Gastrocnemius medialis (tissue), 4 donors: ENCODE results near the gene EXOC3L4.

Experiments used
- POLR2A ChIP-seq, 2 donors: fragments of 450-650 bp; IDR thresholded peaks; one replicate each; pipeline ENCODE4 v1.6.1; 2017; ENCODE audit warnings: antibody characterized with exemption in 2 of 2, mild to moderate bottlenecking in 2 of 2, moderate library complexity in 2 of 2
- TF ChIP-seq, protein P1 (sequence below), 5 experiments: fragments of 450-650 bp in 3 of 5; fragments of 200-600 bp in 2 of 5; sonication (generic) in 2 of 5; IDR thresholded peaks in 4 of 5; conservative IDR thresholded peaks in 1 of 5; 1 replicate in 4 of 5; 2 replicates in 1 of 5; pipeline ENCODE4 v1.5.1; 2016 to 2019; ENCODE audit warnings: antibody characterized with exemption in 5 of 5, mild to moderate bottlenecking in 3 of 5, moderate library complexity in 3 of 5

DNA sequence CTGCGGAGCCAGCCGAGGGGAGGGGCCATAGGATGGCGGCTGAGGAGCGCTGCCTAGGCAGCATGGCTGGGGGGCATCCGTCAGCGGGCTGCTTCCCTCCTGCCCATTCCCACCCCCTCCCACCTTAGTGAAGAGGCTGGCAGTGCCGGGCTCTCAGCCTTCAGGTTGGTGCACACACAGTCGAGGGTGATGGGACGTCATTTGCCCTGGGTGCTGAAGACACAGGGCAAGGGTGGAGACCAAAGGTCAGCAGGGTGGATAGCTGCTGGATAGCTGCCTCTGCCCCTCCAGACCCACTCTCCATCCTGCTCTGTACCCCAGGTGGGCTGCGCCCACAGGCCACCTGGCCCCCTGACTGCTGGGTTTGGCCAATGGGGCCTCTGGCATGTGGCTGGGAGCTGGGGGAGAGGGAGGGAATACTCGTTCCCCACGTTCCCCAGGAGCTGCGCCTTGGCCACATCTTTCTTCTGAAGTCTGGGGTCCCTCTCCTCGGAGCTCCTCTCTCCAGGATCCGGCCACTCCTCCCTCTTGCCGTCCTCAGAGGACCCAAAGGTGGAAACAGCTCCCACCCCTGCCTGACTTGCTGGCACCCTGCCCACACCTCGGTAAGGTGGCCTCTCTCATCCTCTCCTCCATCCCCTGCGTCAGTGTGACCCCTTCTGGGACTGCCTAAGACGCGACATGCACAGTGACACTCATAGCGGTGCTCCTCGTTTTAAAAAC lies 26.0 kb upstream of the EXOC3L4 start:
- TF ChIP-seq, protein P1, sequence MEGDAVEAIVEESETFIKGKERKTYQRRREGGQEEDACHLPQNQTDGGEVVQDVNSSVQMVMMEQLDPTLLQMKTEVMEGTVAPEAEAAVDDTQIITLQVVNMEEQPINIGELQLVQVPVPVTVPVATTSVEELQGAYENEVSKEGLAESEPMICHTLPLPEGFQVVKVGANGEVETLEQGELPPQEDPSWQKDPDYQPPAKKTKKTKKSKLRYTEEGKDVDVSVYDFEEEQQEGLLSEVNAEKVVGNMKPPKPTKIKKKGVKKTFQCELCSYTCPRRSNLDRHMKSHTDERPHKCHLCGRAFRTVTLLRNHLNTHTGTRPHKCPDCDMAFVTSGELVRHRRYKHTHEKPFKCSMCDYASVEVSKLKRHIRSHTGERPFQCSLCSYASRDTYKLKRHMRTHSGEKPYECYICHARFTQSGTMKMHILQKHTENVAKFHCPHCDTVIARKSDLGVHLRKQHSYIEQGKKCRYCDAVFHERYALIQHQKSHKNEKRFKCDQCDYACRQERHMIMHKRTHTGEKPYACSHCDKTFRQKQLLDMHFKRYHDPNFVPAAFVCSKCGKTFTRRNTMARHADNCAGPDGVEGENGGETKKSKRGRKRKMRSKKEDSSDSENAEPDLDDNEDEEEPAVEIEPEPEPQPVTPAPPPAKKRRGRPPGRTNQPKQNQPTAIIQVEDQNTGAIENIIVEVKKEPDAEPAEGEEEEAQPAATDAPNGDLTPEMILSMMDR (IDR thresholded peaks at IDR 0.05 in 4 of 5, conservative IDR thresholded peaks at IDR 0.05 in 1 of 5): no peak
- no peak for TF ChIP-seq POLR2A (IDR thresholded peaks at IDR 0.05)
